IMR-90 (cell line): ENCODE data around the gene TTC29.

Source experiments
- CEBPB ChIP-seq: IDR thresholded peaks from 2 replicates; pipeline ENCODE4 v1.6.1; 2012; ENCODE audit warnings: low read depth, low read length, improper control_type of control experiment
- CTCF ChIP-seq: conservative IDR thresholded peaks from 2 replicates; pipeline ENCODE4 v1.5.1; 2012; ENCODE audit warnings: mild to moderate bottlenecking, low read depth, low read length, improper control_type of control experiment
- FOS ChIP-seq: fragments of 150-350 bp; IDR thresholded peaks from 2 replicates; pipeline ENCODE4 v1.6.1; 2016; ENCODE audit warnings: low read depth, low read length
- MAFK ChIP-seq: IDR thresholded peaks from 2 replicates; pipeline ENCODE4 v1.6.1; 2012; ENCODE audit warnings: low read depth, low read length, improper control_type of control experiment
- MAZ ChIP-seq: IDR thresholded peaks from 2 replicates; pipeline ENCODE4 v1.6.1; 2012; ENCODE audit warnings: low read depth, mild to moderate bottlenecking, low read length, improper control_type of control experiment, moderate library complexity, borderline replicate concordance
- MXI1 ChIP-seq: IDR thresholded peaks from 2 replicates; pipeline ENCODE4 v1.6.1; 2012; ENCODE audit warnings: low read depth, mild to moderate bottlenecking, low read length, moderate library complexity, borderline replicate concordance
- POLR2A ChIP-seq: IDR thresholded peaks from 2 replicates; pipeline ENCODE4 v1.6.1; 2012; ENCODE audit warnings: mild to moderate bottlenecking, low read depth, low read length
- RAD21 ChIP-seq: IDR thresholded peaks from 2 replicates; pipeline ENCODE4 v1.6.1; 2012; ENCODE audit warnings: low read length, improper control_type of control experiment
- RCOR1 ChIP-seq: IDR thresholded peaks from 2 replicates; pipeline ENCODE4 v1.6.1; 2012; ENCODE audit warnings: mild to moderate bottlenecking, low read length, improper control_type of control experiment; ENCODE audit not compliant: insufficient replicate concordance
- RFX5 ChIP-seq: IDR thresholded peaks from 2 replicates; pipeline ENCODE4 v1.8.0; 2012; ENCODE audit warnings: low read depth, mild to moderate bottlenecking, low read length, moderate library complexity
- USF2 ChIP-seq: fragments of 150-350 bp; IDR thresholded peaks from 2 replicates; pipeline ENCODE4 v1.6.1; 2017; ENCODE audit warnings: mild to moderate bottlenecking, antibody characterized with exemption, low read length, low read depth

DNA sequence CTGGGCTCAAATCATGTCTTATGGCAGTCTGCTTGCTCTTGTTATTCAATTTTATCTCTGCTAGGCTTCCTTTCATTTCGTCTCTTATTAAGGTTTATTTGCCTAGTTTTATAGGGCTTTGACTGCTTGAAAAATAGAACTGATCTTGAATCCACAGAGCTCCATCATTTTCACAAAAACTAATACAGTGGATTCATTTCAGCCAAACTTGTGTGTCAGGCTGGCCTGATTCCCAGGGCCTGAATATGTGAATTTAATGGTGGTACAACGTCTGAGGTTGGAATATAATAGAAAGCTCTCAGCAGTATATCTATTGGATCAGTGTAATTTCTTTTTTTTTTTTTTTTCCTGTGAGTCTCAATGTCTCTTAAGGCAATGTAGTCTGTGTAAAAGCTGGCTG is 183.6 kb downstream of the TTC29 start:
- TF ChIP-seq POLR2A (no peak), RAD21 (no peak), CTCF (no peak), MAZ (no peak), USF2 (no peak), FOS (no peak), RCOR1 (no peak), CEBPB (no peak), RFX5 (no peak), MAFK (no peak), MXI1 (no peak)
